MM.1S (cell line): ENCODE results near the gene NQO1.

Experiments
- DNase-seq: peaks from one replicate; pipeline ENCODE4 v3.0.0-alpha.2; 2015
- H2AFZ ChIP-seq: fragments of 300-600 bp; sonication (generic); 2 replicates; pipeline ENCODE4 v1.6.0; 2016; ENCODE audit warnings: antibody characterized with exemption, low read length
- H3F3A ChIP-seq: fragments of 300-600 bp; sonication (generic); 2 replicates; pipeline ENCODE4 v1.6.1; 2016; ENCODE audit warnings: mild to moderate bottlenecking, antibody characterized with exemption, low read length, moderate library complexity, mixed read lengths; ENCODE audit not compliant: insufficient read depth
- H3K27ac ChIP-seq: fragments of 300-600 bp; sonication (generic); 2 replicates; pipeline ENCODE4 v1.5.1; 2016; ENCODE audit warnings: mild to moderate bottlenecking, low read length
- H3K27me3 ChIP-seq: fragments of 300-600 bp; sonication (generic); replicated peaks from 2 replicates; pipeline ENCODE4 v1.6.0; 2016; ENCODE audit warnings: low read length; ENCODE audit not compliant: insufficient read depth
- H3K36me3 ChIP-seq: fragments of 300-600 bp; sonication (generic); replicated peaks from 2 replicates; pipeline ENCODE4 v1.6.1; 2016; ENCODE audit warnings: mild to moderate bottlenecking, low read length, mixed read lengths; ENCODE audit not compliant: insufficient read depth
- H3K4me1 ChIP-seq: fragments of 300-600 bp; sonication (generic); 2 replicates; pipeline ENCODE4 v1.6.1; 2016; ENCODE audit warnings: low read length, mixed read lengths
- H3K4me2 ChIP-seq: fragments of 300-600 bp; sonication (generic); 2 replicates; pipeline ENCODE4 v1.6.0; 2016; ENCODE audit warnings: low read depth, low read length
- H3K4me3 ChIP-seq: fragments of 300-600 bp; sonication (generic); 2 replicates; pipeline ENCODE4 v1.5.1; 2016; ENCODE audit warnings: low read length, mixed read lengths
- H3K79me2 ChIP-seq: fragments of 300-600 bp; sonication (generic); 2 replicates; pipeline ENCODE4 v1.6.1; 2016; ENCODE audit warnings: mixed run types, low read length, mixed read lengths
- H3K9ac ChIP-seq: fragments of 300-600 bp; sonication (generic); 2 replicates; pipeline ENCODE4 v1.6.1; 2016; ENCODE audit warnings: low read length, mixed read lengths
- H3K9me2 ChIP-seq: fragments of 300-600 bp; sonication (generic); replicated peaks from 2 replicates; pipeline ENCODE4 v1.6.1; 2016; ENCODE audit warnings: mild to moderate bottlenecking, low read length, mixed read lengths; ENCODE audit not compliant: insufficient read depth
- H3K9me3 ChIP-seq: fragments of 300-600 bp; sonication (generic); replicated peaks from 2 replicates; pipeline ENCODE4 v1.6.1; 2016; ENCODE audit warnings: mild to moderate bottlenecking, low read length, mixed read lengths; ENCODE audit not compliant: insufficient read depth
- H4K20me1 ChIP-seq: fragments of 300-600 bp; sonication (generic); 2 replicates; pipeline ENCODE4 v1.6.1; 2016; ENCODE audit warnings: mild to moderate bottlenecking, low read length, moderate library complexity, mixed read lengths; ENCODE audit not compliant: insufficient read depth
- EZH2 ChIP-seq: fragments of 300-600 bp; sonication (generic); optimal IDR thresholded peaks from 2 replicates; pipeline ENCODE3; 2017; ENCODE audit warnings: low read depth, mild to moderate bottlenecking, antibody characterized with exemption, low read length, mixed read lengths
- EZH2phosphoT487 ChIP-seq: fragments of 300-600 bp; sonication (generic); IDR thresholded peaks from 2 replicates; pipeline ENCODE4 v1.6.1; 2018; ENCODE audit warnings: antibody characterized with exemption, low read length
- TF ChIP-seq, protein P1 (sequence below): fragments of 300-600 bp; sonication (generic); IDR thresholded peaks from 2 replicates; pipeline ENCODE4 v1.5.1; 2016; ENCODE audit warnings: antibody characterized with exemption, low read length, mixed read lengths

NQO1 gene

DNA sequence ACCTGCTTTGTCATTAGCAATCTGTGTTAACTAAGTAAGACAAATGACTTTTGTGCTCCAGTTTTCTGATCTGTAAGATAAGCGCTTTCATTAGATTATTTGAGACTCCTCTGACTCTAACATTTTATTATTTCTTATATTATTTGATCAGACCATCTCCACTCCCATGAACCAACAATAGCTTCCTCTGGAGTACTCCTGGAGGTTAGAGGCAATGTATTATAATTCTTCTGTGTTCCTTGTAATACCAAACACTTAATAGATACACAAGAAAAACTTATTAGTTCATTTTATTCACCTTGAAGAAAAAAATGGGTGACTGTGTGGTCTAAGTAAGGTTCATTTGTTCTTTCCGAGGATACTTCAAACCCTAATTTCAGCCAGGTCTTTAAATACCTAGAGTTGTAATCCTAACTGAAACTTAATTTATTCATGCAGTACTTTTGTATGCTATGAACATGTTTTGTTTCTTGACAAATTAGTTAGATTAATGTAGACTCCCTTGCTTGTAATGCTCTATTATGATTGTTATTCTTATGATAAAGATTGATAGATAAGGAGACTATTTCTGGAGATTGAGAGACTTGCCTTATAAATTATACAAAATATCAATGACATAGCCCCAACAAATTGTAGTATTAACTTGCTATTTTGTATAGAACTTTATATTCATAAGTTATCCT is 53.9 kb downstream of the NQO1 start:
- no peaks in the 10 kb centered on the region for H3F3A ChIP-seq
- TF ChIP-seq, protein P1, sequence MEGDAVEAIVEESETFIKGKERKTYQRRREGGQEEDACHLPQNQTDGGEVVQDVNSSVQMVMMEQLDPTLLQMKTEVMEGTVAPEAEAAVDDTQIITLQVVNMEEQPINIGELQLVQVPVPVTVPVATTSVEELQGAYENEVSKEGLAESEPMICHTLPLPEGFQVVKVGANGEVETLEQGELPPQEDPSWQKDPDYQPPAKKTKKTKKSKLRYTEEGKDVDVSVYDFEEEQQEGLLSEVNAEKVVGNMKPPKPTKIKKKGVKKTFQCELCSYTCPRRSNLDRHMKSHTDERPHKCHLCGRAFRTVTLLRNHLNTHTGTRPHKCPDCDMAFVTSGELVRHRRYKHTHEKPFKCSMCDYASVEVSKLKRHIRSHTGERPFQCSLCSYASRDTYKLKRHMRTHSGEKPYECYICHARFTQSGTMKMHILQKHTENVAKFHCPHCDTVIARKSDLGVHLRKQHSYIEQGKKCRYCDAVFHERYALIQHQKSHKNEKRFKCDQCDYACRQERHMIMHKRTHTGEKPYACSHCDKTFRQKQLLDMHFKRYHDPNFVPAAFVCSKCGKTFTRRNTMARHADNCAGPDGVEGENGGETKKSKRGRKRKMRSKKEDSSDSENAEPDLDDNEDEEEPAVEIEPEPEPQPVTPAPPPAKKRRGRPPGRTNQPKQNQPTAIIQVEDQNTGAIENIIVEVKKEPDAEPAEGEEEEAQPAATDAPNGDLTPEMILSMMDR, result no peak
- no peak for TF ChIP-seq EZH2
- no peak overlapping the region for H2AFZ ChIP-seq
- no peaks in the 10 kb centered on the region for H3K36me3 ChIP-seq
- H3K79me2 ChIP-seq, result no peaks in the 10 kb centered on the region
- H3K9ac ChIP-seq, result no peak overlapping the region
- no peaks in the 10 kb centered on the region for H3K4me1 ChIP-seq
- no peaks in the 10 kb centered on the region for H3K9me3 ChIP-seq
- no peak overlapping the region for H3K4me2 ChIP-seq
- no peaks in the 10 kb centered on the region for H3K9me2 ChIP-seq
- H3K27ac ChIP-seq, result no peak overlapping the region
- H3K27me3 ChIP-seq, result no peaks in the 10 kb centered on the region
- no peaks in the 10 kb centered on the region for H4K20me1 ChIP-seq
- no peak overlapping the region for H3K4me3 ChIP-seq
- no peak for DNase-seq

DNA sequence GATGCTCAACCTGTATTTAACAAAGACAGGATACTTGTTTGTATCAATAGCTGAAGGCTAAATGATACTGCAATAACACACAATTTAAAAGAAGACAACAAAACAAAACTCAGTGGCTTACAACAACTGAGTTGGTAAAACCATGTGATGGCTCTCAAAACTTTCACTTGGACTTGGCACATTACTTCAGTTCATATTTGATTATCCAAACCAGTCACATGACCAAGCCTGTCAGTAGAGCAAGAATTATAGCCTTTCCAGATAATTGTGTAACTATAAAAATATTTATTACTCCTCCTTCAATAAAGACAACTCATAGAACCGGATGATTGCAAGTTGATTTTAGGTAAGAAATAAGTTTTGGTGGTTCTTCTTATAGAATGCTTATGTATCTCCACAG is 56.8 kb downstream of the NQO1 start:
- H3K4me3 ChIP-seq, result no peak overlapping the region
- no peaks in the 10 kb centered on the region for H4K20me1 ChIP-seq
- H3K9me2 ChIP-seq, result no peaks in the 10 kb centered on the region

DNA sequence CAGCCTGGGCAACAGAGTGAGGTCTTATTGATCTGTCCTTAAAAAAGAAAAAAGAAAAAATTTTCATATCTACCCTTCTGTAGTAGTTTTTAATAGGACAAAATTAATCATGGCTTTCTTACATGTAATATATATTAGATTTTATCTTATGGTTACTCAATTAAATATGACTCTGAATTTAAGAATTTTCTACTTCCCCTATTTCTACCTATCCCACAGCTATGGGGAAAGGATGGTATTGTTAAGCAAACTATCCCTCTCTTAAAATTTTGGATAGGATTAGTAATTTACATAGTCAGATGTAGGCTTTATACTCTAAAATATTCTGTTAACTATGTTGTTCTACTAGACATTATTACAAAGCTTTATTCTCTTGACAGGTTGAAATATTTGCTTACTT is 62.5 kb downstream of the NQO1 start:
- Histone ChIP-seq H2AFZ (no peak overlapping the region), H3K36me3 (no peaks in the 10 kb centered on the region), H3K9me3 (no peaks in the 10 kb centered on the region), H3K9ac (no peak overlapping the region), H3K9me2 (no peaks in the 10 kb centered on the region), H3K4me3 (no peak overlapping the region), H3K27me3 (no peaks in the 10 kb centered on the region), H3K4me2 (no peak overlapping the region), H3K4me1 (no peaks in the 10 kb centered on the region), H3F3A (no peaks in the 10 kb centered on the region), H3K27ac (no peak overlapping the region), H4K20me1 (no peaks in the 10 kb centered on the region), H3K79me2 (no peaks in the 10 kb centered on the region)
- no peak for DNase-seq
- TF ChIP-seq EZH2, result no peak
- TF ChIP-seq EZH2phosphoT487, result no peak
- TF ChIP-seq, protein P1, result no peak

More for the DNA sequence above, 56.8 kb downstream of the NQO1 start:
- H3K79me2 ChIP-seq, result no peaks in the 10 kb centered on the region
- no peaks in the 10 kb centered on the region for H3K27me3 ChIP-seq
- no peaks in the 10 kb centered on the region for H3K9me3 ChIP-seq
- H3K9ac ChIP-seq, result no peak overlapping the region
- TF ChIP-seq EZH2 (no peak), EZH2phosphoT487 (no peak)
- TF ChIP-seq, protein P1, result no peak
- no peak overlapping the region for H2AFZ ChIP-seq
- H3K4me2 ChIP-seq, result no peak overlapping the region
- H3K27ac ChIP-seq, result no peak overlapping the region
- no peaks in the 10 kb centered on the region for H3K4me1 ChIP-seq
- H3F3A ChIP-seq, result no peaks in the 10 kb centered on the region
- no peaks in the 10 kb centered on the region for H3K36me3 ChIP-seq
- DNase-seq, result no peak
